ENCODE measurements around the gene ITGA4.

DNA sequence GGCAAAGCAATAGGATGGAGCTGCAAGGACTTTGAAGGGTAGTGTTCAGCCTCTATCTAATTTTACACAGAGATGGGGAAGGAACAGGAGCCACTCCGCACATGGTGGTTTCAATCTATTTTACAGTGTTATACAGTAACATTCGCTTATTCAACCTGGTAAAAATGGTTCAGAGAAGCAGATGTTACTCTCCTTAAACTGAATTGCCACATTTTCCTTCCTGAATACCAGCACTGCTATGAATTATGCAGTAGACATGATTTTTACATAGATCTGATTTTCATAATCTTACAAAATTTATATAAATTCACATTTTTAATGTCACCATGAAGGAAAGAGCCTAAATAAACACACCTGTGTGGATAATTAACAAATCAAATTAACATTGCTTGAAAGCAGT is 85.0 kb downstream of the ITGA4 start:
- no peak for TF ChIP-seq CSDC2 (CRISPR knock-in tag; IDR thresholded peaks at IDR 0.05)
- TF ChIP-seq, protein P1, sequence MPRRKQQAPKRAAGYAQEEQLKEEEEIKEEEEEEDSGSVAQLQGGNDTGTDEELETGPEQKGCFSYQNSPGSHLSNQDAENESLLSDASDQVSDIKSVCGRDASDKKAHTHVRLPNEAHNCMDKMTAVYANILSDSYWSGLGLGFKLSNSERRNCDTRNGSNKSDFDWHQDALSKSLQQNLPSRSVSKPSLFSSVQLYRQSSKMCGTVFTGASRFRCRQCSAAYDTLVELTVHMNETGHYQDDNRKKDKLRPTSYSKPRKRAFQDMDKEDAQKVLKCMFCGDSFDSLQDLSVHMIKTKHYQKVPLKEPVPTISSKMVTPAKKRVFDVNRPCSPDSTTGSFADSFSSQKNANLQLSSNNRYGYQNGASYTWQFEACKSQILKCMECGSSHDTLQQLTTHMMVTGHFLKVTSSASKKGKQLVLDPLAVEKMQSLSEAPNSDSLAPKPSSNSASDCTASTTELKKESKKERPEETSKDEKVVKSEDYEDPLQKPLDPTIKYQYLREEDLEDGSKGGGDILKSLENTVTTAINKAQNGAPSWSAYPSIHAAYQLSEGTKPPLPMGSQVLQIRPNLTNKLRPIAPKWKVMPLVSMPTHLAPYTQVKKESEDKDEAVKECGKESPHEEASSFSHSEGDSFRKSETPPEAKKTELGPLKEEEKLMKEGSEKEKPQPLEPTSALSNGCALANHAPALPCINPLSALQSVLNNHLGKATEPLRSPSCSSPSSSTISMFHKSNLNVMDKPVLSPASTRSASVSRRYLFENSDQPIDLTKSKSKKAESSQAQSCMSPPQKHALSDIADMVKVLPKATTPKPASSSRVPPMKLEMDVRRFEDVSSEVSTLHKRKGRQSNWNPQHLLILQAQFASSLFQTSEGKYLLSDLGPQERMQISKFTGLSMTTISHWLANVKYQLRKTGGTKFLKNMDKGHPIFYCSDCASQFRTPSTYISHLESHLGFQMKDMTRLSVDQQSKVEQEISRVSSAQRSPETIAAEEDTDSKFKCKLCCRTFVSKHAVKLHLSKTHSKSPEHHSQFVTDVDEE (CRISPR knock-in tag; IDR thresholded peaks at IDR 0.05) = no peak
- TF ChIP-seq, protein P2, sequence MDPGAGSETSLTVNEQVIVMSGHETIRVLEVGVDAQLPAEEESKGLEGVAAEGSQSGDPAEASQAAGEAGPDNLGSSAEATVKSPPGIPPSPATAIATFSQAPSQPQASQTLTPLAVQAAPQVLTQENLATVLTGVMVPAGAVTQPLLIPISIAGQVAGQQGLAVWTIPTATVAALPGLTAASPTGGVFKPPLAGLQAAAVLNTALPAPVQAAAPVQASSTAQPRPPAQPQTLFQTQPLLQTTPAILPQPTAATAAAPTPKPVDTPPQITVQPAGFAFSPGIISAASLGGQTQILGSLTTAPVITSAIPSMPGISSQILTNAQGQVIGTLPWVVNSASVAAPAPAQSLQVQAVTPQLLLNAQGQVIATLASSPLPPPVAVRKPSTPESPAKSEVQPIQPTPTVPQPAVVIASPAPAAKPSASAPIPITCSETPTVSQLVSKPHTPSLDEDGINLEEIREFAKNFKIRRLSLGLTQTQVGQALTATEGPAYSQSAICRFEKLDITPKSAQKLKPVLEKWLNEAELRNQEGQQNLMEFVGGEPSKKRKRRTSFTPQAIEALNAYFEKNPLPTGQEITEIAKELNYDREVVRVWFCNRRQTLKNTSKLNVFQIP (CRISPR knock-in tag; IDR thresholded peaks at IDR 0.05; ENCODE audit: borderline replicate concordance, low read depth) = no peak
- TF ChIP-seq ZFP3 (CRISPR knock-in tag; IDR thresholded peaks at IDR 0.05) = no peak
- TF ChIP-seq ARNTL (CRISPR knock-in tag; IDR thresholded peaks at IDR 0.05; ENCODE audit: borderline replicate concordance, low read depth) = no peak
- TF ChIP-seq, protein P3, sequence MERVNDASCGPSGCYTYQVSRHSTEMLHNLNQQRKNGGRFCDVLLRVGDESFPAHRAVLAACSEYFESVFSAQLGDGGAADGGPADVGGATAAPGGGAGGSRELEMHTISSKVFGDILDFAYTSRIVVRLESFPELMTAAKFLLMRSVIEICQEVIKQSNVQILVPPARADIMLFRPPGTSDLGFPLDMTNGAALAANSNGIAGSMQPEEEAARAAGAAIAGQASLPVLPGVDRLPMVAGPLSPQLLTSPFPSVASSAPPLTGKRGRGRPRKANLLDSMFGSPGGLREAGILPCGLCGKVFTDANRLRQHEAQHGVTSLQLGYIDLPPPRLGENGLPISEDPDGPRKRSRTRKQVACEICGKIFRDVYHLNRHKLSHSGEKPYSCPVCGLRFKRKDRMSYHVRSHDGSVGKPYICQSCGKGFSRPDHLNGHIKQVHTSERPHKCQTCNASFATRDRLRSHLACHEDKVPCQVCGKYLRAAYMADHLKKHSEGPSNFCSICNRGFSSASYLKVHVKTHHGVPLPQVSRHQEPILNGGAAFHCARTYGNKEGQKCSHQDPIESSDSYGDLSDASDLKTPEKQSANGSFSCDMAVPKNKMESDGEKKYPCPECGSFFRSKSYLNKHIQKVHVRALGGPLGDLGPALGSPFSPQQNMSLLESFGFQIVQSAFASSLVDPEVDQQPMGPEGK (CRISPR knock-in tag; IDR thresholded peaks at IDR 0.05; ENCODE audit: borderline replicate concordance) = no peak
- TF ChIP-seq, protein P4, sequence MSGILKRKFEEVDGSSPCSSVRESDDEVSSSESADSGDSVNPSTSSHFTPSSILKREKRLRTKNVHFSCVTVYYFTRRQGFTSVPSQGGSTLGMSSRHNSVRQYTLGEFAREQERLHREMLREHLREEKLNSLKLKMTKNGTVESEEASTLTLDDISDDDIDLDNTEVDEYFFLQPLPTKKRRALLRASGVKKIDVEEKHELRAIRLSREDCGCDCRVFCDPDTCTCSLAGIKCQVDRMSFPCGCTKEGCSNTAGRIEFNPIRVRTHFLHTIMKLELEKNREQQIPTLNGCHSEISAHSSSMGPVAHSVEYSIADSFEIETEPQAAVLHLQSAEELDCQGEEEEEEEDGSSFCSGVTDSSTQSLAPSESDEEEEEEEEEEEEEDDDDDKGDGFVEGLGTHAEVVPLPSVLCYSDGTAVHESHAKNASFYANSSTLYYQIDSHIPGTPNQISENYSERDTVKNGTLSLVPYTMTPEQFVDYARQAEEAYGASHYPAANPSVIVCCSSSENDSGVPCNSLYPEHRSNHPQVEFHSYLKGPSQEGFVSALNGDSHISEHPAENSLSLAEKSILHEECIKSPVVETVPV (CRISPR knock-in tag; IDR thresholded peaks at IDR 0.05) = no peak
- TF ChIP-seq ESRRG (CRISPR knock-in tag; IDR thresholded peaks at IDR 0.05) = no peak
- TF ChIP-seq ZFP30 (CRISPR knock-in tag; IDR thresholded peaks at IDR 0.05) = no peak
- no peak for TF ChIP-seq ZNF70 (CRISPR knock-in tag; IDR thresholded peaks at IDR 0.05)
- no peak for TF ChIP-seq OSR1 (CRISPR knock-in tag; IDR thresholded peaks at IDR 0.05)
- no peak for TF ChIP-seq TOX (CRISPR knock-in tag; IDR thresholded peaks at IDR 0.05; ENCODE audit: borderline replicate concordance)
